ENCODE results near the gene HTT. TPM values are rescaled to one million over a fixed set of nuclear protein-coding genes. Genes with fewer than 3 reads are reported as not detected.

The HTT gene
- total RNA-seq, 2 experiments from 2014 or later: 91.6 to 94.1 TPM

DNA sequence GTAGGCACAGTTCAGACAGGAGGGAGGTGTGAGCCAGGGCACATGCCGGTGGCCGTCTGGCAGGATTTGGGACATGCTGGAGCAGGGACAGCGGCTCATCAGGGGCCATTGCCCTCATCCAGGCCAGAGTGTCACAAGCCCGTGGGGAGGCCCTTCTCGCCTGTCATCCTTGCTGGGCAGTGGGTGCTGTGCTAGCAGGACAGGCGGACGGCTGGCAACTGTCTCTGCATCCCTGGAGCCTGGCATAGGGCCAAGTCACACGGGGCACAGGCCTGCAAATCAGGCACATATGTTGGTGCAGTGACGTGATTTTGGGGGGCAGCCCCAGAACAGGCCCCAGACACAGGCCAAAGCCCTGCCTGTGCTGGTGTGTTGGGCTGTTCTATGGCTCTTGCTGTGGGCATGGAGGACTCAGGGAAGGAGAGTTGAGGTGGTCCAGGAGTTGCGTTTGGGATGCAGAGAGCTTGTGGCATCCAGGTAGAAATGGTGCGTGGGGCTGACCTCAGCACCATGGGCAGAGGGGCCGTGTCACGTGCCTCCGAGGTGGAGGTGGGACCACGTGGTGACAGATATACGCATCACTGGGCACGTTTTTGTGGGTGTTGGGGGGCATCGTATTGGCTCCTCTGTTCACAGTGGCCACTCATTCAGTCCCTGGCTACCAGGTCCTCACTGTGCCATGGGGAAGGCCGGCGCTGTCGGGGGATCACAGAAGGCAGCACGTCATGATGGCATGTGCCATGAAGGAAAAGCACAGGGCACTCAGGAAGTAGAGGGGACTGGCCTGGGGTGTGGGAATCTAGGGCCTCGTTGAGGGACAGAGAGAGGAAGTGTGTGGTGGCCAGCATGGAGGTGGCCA is 159.9 kb downstream of the HTT start:
- no peaks in the 10 kb centered on the region for H3K27me3 Mint-ChIP-seq (ENCODE audit: low read depth)
- no peak overlapping the region for H3K27ac Mint-ChIP-seq
- CTCF ChIA-PET: no interaction called here
- no peaks in the 10 kb centered on the region for H3K9me3 Mint-ChIP-seq
- no peak overlapping the region for H3K4me3 Mint-ChIP-seq
- intact Hi-C loops (cut with micrococcal nuclease): no loop called here
- H3K4me1 Mint-ChIP-seq (ENCODE audit: low read depth): no peaks in the 10 kb centered on the region
- peaks cover 28% of the 10 kb centered on the region for H3K36me3 Mint-ChIP-seq (ENCODE audit: low read depth)
- DNase-seq: no peak

DNA sequence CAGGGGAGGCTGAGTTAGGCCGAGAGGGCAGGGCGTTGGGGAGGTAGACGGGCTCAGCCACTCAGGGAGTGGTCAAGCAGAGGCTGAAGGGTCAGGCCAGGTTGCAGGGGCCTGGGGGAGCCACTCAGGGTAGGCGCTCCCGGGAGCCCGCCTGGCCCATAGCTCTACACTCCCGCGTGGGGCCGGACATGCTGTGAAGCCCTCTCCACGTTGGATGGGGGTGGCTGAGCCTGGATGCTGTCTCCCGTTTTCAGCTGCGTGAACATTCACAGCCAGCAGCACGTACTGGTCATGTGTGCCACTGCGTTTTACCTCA is 160.5 kb downstream of the HTT start:
- no peak for DNase-seq
- intact Hi-C loops (cut with micrococcal nuclease): no loop called here
- no peak overlapping the region for H3K4me3 Mint-ChIP-seq
- no peaks in the 10 kb centered on the region for H3K9me3 Mint-ChIP-seq
- H3K27me3 Mint-ChIP-seq (ENCODE audit: low read depth): no peaks in the 10 kb centered on the region
- H3K27ac Mint-ChIP-seq: no peak overlapping the region
- H3K36me3 Mint-ChIP-seq (ENCODE audit: low read depth): peaks cover 26% of the 10 kb centered on the region
- no peaks in the 10 kb centered on the region for H3K4me1 Mint-ChIP-seq (ENCODE audit: low read depth)
- CTCF ChIA-PET: no interaction called here

DNA sequence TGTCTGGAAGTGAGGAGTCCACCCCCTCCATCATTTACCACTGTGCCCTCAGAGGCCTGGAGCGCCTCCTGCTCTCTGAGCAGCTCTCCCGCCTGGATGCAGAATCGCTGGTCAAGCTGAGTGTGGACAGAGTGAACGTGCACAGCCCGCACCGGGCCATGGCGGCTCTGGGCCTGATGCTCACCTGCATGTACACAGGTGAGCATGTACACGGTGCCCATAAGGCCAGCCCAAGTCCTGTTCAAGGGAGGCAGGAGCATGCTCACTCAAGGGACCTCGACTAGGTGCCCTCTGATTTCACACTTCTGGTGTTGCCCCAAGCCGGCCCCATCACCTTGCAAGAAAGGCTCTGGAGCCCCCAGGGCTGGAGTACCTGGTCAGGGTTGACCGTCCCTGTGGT is 161.1 kb downstream of the HTT start:
- no peaks in the 10 kb centered on the region for H3K4me1 Mint-ChIP-seq (ENCODE audit: low read depth)
- H3K9me3 Mint-ChIP-seq: no peaks in the 10 kb centered on the region
- intact Hi-C loops (cut with micrococcal nuclease): no loop called here
- no peak for DNase-seq
- no peaks in the 10 kb centered on the region for H3K27me3 Mint-ChIP-seq (ENCODE audit: low read depth)
- H3K36me3 Mint-ChIP-seq (ENCODE audit: low read depth): peaks cover 21% of the 10 kb centered on the region
- no peak overlapping the region for H3K27ac Mint-ChIP-seq
- H3K4me3 Mint-ChIP-seq: no peak overlapping the region
- CTCF ChIA-PET: no interaction called here

DNA sequence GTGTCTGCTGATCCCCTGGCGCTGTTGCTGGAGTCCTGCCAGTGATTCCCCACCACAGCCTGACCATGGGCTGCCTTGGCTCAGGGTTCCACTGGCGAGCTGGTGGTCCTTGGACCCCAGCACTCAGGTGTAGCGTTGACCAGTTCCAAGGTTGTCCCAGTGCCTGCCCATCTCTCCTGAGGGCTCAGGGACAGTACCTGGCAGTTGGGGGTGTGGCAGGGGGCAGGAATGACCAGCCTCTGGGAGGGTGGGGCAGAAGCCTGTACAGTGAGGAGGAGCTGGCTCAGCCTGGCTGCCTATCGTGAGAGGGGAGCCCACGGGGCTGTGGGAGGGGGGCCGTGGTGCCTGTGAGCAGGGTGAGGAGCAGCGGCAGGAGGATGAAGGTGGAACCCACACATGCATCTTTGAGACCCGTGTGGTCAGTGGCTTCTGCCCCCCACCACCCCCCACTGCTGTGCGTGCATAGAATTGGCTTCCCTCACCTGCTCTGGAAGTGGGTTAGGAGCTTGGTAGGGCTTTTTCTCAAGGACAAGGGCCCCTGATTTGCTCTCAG is 161.9 kb downstream of the HTT start:
- no peaks in the 10 kb centered on the region for H3K4me1 Mint-ChIP-seq (ENCODE audit: low read depth)
- intact Hi-C loops (cut with micrococcal nuclease): no loop called here
- CTCF ChIA-PET: no interaction called here
- no peak overlapping the region for H3K4me3 Mint-ChIP-seq
- H3K9me3 Mint-ChIP-seq: no peaks in the 10 kb centered on the region
- no peak overlapping the region for H3K27ac Mint-ChIP-seq
- H3K36me3 Mint-ChIP-seq (ENCODE audit: low read depth): peaks cover 20% of the 10 kb centered on the region
- no peak for DNase-seq
- H3K27me3 Mint-ChIP-seq (ENCODE audit: low read depth): no peaks in the 10 kb centered on the region

DNA sequence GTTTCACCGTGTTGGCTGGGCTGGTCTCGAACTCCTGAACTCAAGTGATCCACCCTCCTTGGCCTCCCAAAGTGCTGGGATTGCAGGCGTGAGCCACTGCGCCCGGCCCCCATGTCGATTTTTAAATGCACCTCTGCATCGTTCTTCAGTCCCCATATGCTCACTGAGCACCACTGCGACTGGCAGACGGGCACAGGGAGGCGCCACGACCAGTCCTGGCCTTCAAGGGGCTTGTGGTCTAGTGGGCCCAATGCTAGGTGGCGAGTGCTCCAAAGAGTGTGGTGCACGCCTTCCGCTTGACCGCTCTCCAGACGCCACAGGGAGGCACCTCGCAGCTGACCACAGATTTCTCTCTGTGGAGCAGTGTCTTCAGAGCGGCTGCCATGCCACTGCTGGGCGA is 162.8 kb downstream of the HTT start:
- peaks cover 2% of the 10 kb centered on the region for H3K4me1 Mint-ChIP-seq (ENCODE audit: low read depth)
- no peak for DNase-seq
- H3K27me3 Mint-ChIP-seq (ENCODE audit: low read depth): no peaks in the 10 kb centered on the region
- H3K9me3 Mint-ChIP-seq: no peaks in the 10 kb centered on the region
- no peak overlapping the region for H3K27ac Mint-ChIP-seq
- peaks cover 16% of the 10 kb centered on the region for H3K36me3 Mint-ChIP-seq (ENCODE audit: low read depth)
- no peak overlapping the region for H3K4me3 Mint-ChIP-seq
- CTCF ChIA-PET: interaction anchor here (1.1 kb wide), 1 partner anchor 259 kb away, joined by 3 read pairs; no protein-coding TSS in a partner anchor
- intact Hi-C loops (cut with micrococcal nuclease): no loop called here

DNA sequence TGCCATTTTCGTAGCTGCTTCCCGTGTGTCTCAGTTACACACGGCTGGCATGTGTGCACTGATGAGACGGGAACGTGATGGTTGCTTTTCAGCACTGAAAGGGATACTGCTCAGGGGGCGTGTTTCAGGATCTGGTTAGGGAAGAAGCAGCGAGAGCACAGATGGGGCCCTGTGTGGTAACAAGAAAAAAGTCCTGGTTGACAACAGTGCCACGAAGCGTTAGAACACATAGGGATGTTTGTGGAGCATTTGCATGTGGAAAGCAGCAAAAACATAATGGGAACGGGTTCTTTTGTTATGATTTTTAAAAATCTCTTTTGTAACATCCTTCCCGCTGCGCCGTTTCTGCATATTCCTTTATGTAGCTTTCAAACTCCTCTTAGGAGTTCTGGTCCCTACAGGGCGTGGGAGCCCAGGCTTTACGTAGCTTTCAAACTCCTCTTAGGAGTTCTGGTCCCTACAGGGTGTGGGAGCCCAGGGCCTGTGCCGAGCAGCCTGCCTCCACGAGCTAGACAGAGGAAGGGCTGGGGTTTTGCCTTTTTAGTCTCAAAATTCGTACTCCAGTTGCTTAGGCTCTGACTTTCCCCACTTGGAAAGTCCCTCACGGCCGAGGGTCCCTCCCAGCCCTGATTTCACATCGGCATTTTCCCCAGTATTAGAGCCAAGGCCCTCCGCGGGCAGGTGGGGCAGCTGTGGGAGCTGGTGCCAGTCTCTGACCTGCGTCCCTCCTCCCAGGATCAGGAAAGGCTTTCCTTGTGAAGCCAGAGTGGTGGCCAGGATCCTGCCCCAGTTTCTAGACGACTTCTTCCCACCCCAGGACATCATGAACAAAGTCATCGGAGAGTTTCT is 163.5 kb downstream of the HTT start:
- no peaks in the 10 kb centered on the region for H3K27me3 Mint-ChIP-seq (ENCODE audit: low read depth)
- intact Hi-C loops (cut with micrococcal nuclease): no loop called here
- peaks cover 12% of the 10 kb centered on the region for H3K36me3 Mint-ChIP-seq (ENCODE audit: low read depth)
- no peak overlapping the region for H3K27ac Mint-ChIP-seq
- no peaks in the 10 kb centered on the region for H3K9me3 Mint-ChIP-seq
- H3K4me3 Mint-ChIP-seq: no peak overlapping the region
- no peak for DNase-seq
- peaks cover 9% of the 10 kb centered on the region for H3K4me1 Mint-ChIP-seq (ENCODE audit: low read depth)
- CTCF ChIA-PET: interaction anchor here (1.1 kb wide), 1 partner anchor 260 kb away, joined by 3 read pairs; no protein-coding TSS in a partner anchor

DNA sequence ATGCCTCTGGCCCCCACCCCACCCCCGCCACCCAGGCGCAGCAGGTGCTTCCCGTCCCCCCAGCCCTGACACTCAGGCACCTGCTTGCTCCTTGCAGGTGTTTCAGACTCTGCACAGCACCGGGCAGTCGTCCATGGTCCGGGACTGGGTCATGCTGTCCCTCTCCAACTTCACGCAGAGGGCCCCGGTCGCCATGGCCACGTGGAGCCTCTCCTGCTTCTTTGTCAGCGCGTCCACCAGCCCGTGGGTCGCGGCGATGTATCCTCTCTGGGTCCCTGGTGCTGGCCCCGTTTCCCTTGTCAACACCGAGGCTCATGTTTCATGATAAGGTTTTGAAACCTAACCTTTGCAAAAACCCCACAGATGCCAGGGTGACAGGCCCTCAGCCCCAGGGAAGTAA is 164.2 kb downstream of the HTT start:
- H3K27me3 Mint-ChIP-seq (ENCODE audit: low read depth): no peaks in the 10 kb centered on the region
- intact Hi-C loops (cut with micrococcal nuclease): no loop called here
- H3K4me1 Mint-ChIP-seq (ENCODE audit: low read depth): peaks cover 12% of the 10 kb centered on the region
- H3K27ac Mint-ChIP-seq: no peak overlapping the region
- no peak overlapping the region for H3K4me3 Mint-ChIP-seq
- peaks cover 10% of the 10 kb centered on the region for H3K36me3 Mint-ChIP-seq (ENCODE audit: low read depth)
- no peak for DNase-seq
- CTCF ChIA-PET: no interaction called here
- H3K9me3 Mint-ChIP-seq: no peaks in the 10 kb centered on the region

DNA sequence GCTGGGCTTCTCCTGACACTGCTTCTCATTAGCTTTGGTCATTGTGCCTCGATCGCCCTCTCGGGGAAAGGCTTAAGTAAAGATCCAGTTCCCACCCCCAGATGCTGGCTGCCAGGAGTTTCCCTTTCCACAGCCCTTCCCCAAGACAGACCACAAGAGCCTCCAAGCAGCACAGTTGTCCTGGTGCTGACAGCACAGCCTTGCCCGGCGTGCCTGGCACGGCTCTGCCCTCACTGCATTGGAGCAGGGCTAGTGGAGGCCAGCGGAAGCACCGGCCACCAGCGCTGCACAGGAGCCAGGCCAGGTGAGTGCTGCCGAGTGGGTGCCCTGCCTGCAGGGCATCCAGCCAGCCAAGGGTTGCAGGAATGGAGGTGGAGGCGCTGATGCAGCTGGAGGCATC is 164.8 kb downstream of the HTT start:
- Mint-ChIP-seq H3K27me3 (ENCODE audit: low read depth) (no peaks in the 10 kb centered on the region), H3K27ac (no peak overlapping the region), H3K4me1 (ENCODE audit: low read depth) (peaks cover 12% of the 10 kb centered on the region), H3K4me3 (no peak overlapping the region), H3K36me3 (ENCODE audit: low read depth) (peaks cover 7% of the 10 kb centered on the region), H3K9me3 (no peaks in the 10 kb centered on the region)
- CTCF ChIA-PET: no interaction called here
- no peak for DNase-seq
- intact Hi-C loops (cut with micrococcal nuclease): no loop called here

DNA sequence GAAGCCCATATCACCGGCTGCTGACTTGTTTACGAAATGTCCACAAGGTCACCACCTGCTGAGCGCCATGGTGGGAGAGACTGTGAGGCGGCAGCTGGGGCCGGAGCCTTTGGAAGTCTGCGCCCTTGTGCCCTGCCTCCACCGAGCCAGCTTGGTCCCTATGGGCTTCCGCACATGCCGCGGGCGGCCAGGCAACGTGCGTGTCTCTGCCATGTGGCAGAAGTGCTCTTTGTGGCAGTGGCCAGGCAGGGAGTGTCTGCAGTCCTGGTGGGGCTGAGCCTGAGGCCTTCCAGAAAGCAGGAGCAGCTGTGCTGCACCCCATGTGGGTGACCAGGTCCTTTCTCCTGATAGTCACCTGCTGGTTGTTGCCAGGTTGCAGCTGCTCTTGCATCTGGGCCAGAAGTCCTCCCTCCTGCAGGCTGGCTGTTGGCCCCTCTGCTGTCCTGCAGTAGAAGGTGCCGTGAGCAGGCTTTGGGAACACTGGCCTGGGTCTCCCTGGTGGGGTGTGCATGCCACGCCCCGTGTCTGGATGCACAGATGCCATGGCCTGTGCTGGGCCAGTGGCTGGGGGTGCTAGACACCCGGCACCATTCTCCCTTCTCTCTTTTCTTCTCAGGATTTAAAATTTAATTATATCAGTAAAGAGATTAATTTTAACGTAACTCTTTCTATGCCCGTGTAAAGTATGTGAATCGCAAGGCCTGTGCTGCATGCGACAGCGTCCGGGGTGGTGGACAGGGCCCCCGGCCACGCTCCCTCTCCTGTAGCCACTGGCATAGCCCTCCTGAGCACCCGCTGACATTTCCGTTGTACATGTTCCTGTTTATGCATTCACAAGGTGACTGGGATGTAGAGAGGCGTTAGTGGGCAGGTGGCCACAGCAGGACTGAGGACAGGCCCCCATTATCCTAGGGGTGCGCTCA is 165.8 kb downstream of the HTT start:
- Mint-ChIP-seq H3K27me3 (ENCODE audit: low read depth) (no peaks in the 10 kb centered on the region), H3K4me3 (no peak overlapping the region), H3K4me1 (ENCODE audit: low read depth) (peaks cover 12% of the 10 kb centered on the region), H3K27ac (no peak overlapping the region), H3K36me3 (ENCODE audit: low read depth) (peaks cover 6% of the 10 kb centered on the region), H3K9me3 (no peaks in the 10 kb centered on the region)
- no peak for DNase-seq
- CTCF ChIA-PET: no interaction called here
- intact Hi-C loops (cut with micrococcal nuclease): loop anchor here (5.0 kb wide), 2 partner anchors 48 to 133 kb away; no protein-coding TSS in a partner anchor

DNA sequence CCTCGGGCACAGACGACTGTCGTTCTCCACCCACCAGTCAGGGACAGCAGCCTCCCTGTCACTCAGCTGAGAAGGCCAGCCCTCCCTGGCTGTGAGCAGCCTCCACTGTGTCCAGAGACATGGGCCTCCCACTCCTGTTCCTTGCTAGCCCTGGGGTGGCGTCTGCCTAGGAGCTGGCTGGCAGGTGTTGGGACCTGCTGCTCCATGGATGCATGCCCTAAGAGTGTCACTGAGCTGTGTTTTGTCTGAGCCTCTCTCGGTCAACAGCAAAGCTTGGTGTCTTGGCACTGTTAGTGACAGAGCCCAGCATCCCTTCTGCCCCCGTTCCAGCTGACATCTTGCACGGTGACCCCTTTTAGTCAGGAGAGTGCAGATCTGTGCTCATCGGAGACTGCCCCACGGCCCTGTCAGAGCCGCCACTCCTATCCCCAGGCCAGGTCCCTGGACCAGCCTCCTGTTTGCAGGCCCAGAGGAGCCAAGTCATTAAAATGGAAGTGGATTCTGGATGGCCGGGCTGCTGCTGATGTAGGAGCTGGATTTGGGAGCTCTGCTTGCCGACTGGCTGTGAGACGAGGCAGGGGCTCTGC is 166.5 kb downstream of the HTT start:
- H3K4me1 Mint-ChIP-seq (ENCODE audit: low read depth): peaks cover 12% of the 10 kb centered on the region
- H3K27ac Mint-ChIP-seq: no peak overlapping the region
- no peak for DNase-seq
- intact Hi-C loops (cut with micrococcal nuclease): loop anchor here (5.0 kb wide), 2 partner anchors 49 to 134 kb away; no protein-coding TSS in a partner anchor
- peaks cover 6% of the 10 kb centered on the region for H3K36me3 Mint-ChIP-seq (ENCODE audit: low read depth)
- no peaks in the 10 kb centered on the region for H3K9me3 Mint-ChIP-seq
- H3K4me3 Mint-ChIP-seq: no peak overlapping the region
- CTCF ChIA-PET: no interaction called here
- no peaks in the 10 kb centered on the region for H3K27me3 Mint-ChIP-seq (ENCODE audit: low read depth)

DNA sequence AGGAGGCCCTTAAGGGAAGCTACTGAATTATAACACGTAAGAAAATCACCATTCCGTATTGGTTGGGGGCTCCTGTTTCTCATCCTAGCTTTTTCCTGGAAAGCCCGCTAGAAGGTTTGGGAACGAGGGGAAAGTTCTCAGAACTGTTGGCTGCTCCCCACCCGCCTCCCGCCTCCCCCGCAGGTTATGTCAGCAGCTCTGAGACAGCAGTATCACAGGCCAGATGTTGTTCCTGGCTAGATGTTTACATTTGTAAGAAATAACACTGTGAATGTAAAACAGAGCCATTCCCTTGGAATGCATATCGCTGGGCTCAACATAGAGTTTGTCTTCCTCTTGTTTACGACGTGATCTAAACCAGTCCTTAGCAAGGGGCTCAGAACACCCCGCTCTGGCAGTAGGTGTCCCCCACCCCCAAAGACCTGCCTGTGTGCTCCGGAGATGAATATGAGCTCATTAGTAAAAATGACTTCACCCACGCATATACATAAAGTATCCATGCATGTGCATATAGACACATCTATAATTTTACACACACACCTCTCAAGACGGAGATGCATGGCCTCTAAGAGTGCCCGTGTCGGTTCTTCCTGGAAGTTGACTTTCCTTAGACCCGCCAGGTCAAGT is 167.5 kb downstream of the HTT start:
- H3K4me1 Mint-ChIP-seq (ENCODE audit: low read depth): peaks cover 12% of the 10 kb centered on the region
- DNase-seq: no peak
- no peak overlapping the region for H3K4me3 Mint-ChIP-seq
- CTCF ChIA-PET: interaction anchor here (0.6 kb wide), 1 partner anchor 153 kb away, joined by 4 read pairs; no protein-coding TSS in a partner anchor
- intact Hi-C loops (cut with micrococcal nuclease): loop anchor here (2.0 to 5.0 kb wide), 3 partner anchors 50 to 195 kb away; no protein-coding TSS in a partner anchor
- H3K9me3 Mint-ChIP-seq: no peaks in the 10 kb centered on the region
- no peaks in the 10 kb centered on the region for H3K27me3 Mint-ChIP-seq (ENCODE audit: low read depth)
- H3K27ac Mint-ChIP-seq: no peak overlapping the region
- H3K36me3 Mint-ChIP-seq (ENCODE audit: low read depth): peaks cover 6% of the 10 kb centered on the region

All from activated naive CD4-positive, alpha-beta T cell treated with anti-CD3 and anti-CD28 coated beads for 36 hours (primary cell).